H9 (cell line): ENCODE data around the gene ELOVL6. TPM values are rescaled to one million over a fixed set of nuclear protein-coding genes. Genes with fewer than 3 reads are reported as not detected.

Experiments
- DNase-seq: peaks from one replicate; pipeline ENCODE4 v3.0.0-alpha.2; 2017
- H2AFZ ChIP-seq: one replicate; pipeline ENCODE4 v1.6.1; 2013; ENCODE audit warnings: mild to moderate bottlenecking, low read length, control low read depth, moderate library complexity
- H2AK5ac ChIP-seq: 2 replicates; pipeline ENCODE4 v1.6.1; 2013; ENCODE audit warnings: low read length, control low read depth, mixed read lengths; ENCODE audit not compliant: insufficient read length
- H2BK120ac ChIP-seq: one replicate; pipeline ENCODE4 v1.6.1; 2013; ENCODE audit warnings: low read depth, mild to moderate bottlenecking, low read length, control low read depth, inconsistent platforms; ENCODE audit not compliant: poor library complexity, severe bottlenecking
- H2BK12ac ChIP-seq: 2 replicates; pipeline ENCODE4 v1.6.1; 2013; ENCODE audit warnings: low read length, control low read depth, mixed read lengths, low read depth; ENCODE audit not compliant: insufficient read length
- H2BK15ac ChIP-seq: 2 replicates; pipeline ENCODE4 v1.6.1; 2013; ENCODE audit warnings: low read depth, low read length, control low read depth
- H2BK20ac ChIP-seq: one replicate; pipeline ENCODE4 v1.6.1; 2013; ENCODE audit warnings: low read depth, mild to moderate bottlenecking, low read length, control low read depth, inconsistent platforms; ENCODE audit not compliant: poor library complexity, severe bottlenecking
- H2BK5ac ChIP-seq: 2 replicates; pipeline ENCODE4 v1.6.1; 2013; ENCODE audit warnings: low read length, control low read depth, mixed read lengths; ENCODE audit not compliant: insufficient read length
- H3K14ac ChIP-seq: 2 replicates; pipeline ENCODE4 v1.6.1; 2013; ENCODE audit warnings: low read length, control low read depth; ENCODE audit not compliant: insufficient read depth
- H3K18ac ChIP-seq: 2 replicates; pipeline ENCODE4 v1.6.1; 2013; ENCODE audit warnings: low read depth, mild to moderate bottlenecking, mixed read lengths, low read length, control low read depth; ENCODE audit not compliant: insufficient read length
- H3K23ac ChIP-seq: 2 replicates; pipeline ENCODE4 v1.6.1; 2013; ENCODE audit warnings: low read length, control low read depth, mixed read lengths, low read depth; ENCODE audit not compliant: insufficient read length
- H3K23me2 ChIP-seq: 2 replicates; pipeline ENCODE4 v1.6.1; 2013; ENCODE audit warnings: low read depth, mild to moderate bottlenecking, mixed read lengths, low read length, control low read depth; ENCODE audit not compliant: insufficient read length, poor library complexity, severe bottlenecking
- H3K27ac ChIP-seq: 2 replicates; pipeline ENCODE4 v1.5.1; 2013; ENCODE audit warnings: low read length, control low read depth, mixed read lengths, low read depth; ENCODE audit not compliant: insufficient read length
- H3K27me3 ChIP-seq: 2 replicates; pipeline ENCODE4 v1.6.1; 2013; ENCODE audit warnings: low read length, control low read depth, inconsistent platforms; ENCODE audit not compliant: insufficient read depth
- H3K4ac ChIP-seq: 2 replicates; pipeline ENCODE4 v1.6.1; 2013; ENCODE audit warnings: low read depth, mild to moderate bottlenecking, control low read depth, inconsistent platforms, low read length, moderate library complexity
- H3K4me1 ChIP-seq: 2 replicates; pipeline ENCODE4 v1.6.1; 2013; ENCODE audit warnings: low read length, control low read depth, inconsistent platforms; ENCODE audit not compliant: insufficient read depth
- H3K4me2 ChIP-seq: 2 replicates; pipeline ENCODE4 v1.6.1; 2013; ENCODE audit warnings: low read length, control low read depth, mixed read lengths; ENCODE audit not compliant: insufficient read length, insufficient read depth
- H3K56ac ChIP-seq: 2 replicates; pipeline ENCODE4 v1.6.1; 2013; ENCODE audit warnings: low read depth, mild to moderate bottlenecking, mixed read lengths, low read length, control low read depth; ENCODE audit not compliant: insufficient read length
- H3K79me1 ChIP-seq: 2 replicates; pipeline ENCODE4 v1.6.1; 2013; ENCODE audit warnings: low read depth, mild to moderate bottlenecking, moderate library complexity, low read length, control low read depth, inconsistent platforms; ENCODE audit not compliant: insufficient read depth, poor library complexity, severe bottlenecking
- H3K79me2 ChIP-seq: 2 replicates; pipeline ENCODE4 v1.6.1; 2013; ENCODE audit warnings: low read length, control low read depth, inconsistent platforms; ENCODE audit not compliant: insufficient read depth
- H3K9ac ChIP-seq: 2 replicates; pipeline ENCODE4 v1.6.1; 2013; ENCODE audit warnings: low read length, control low read depth, mixed read lengths; ENCODE audit not compliant: insufficient read length; ENCODE audit errors: extremely low read depth
- H3K9me3 ChIP-seq: one replicate; pipeline ENCODE4 v1.6.1; 2013; ENCODE audit warnings: low read depth, low read length, inconsistent platforms; ENCODE audit not compliant: control insufficient read depth
- H3T11ph ChIP-seq: one replicate; pipeline ENCODE4 v1.6.1; 2013; ENCODE audit warnings: mild to moderate bottlenecking, low read length, control low read depth, inconsistent platforms
- H4K20me1 ChIP-seq: one replicate; pipeline ENCODE4 v1.6.1; 2013; ENCODE audit not compliant: control insufficient read depth, insufficient read length, insufficient read depth
- H4K5ac ChIP-seq: 2 replicates; pipeline ENCODE4 v1.6.1; 2013; ENCODE audit warnings: low read depth, mild to moderate bottlenecking, mixed read lengths, low read length, control low read depth; ENCODE audit not compliant: insufficient read length
- H4K8ac ChIP-seq: replicated peaks from 2 replicates; pipeline ENCODE4 v1.6.1; 2013; ENCODE audit warnings: low read length, control low read depth, mixed read lengths, low read depth; ENCODE audit not compliant: insufficient read length
- H4K91ac ChIP-seq: 2 replicates; pipeline ENCODE4 v1.6.1; 2013; ENCODE audit warnings: low read depth, mild to moderate bottlenecking, moderate library complexity, mixed read lengths, low read length, control low read depth; ENCODE audit not compliant: insufficient read length
- H3K27ac Mint-ChIP-seq, 3 experiments: 2 replicates in 2 of 3; 3 replicates in 1 of 3; pipeline ENCODE4 v1.8.0; 2020 to 2021; ENCODE audit warnings: mixed read lengths in 3 of 3, mild to moderate bottlenecking in 1 of 3, moderate library complexity in 1 of 3
- H3K27me3 Mint-ChIP-seq: 2 replicates; pipeline ENCODE4 v1.8.0; 2021; ENCODE audit warnings: low read depth, mild to moderate bottlenecking, moderate library complexity, mixed read lengths
- H3K36me3 Mint-ChIP-seq, 3 experiments: 2 replicates in 2 of 3; 3 replicates in 1 of 3; pipeline ENCODE4 v1.8.0; 2020 to 2021; ENCODE audit warnings: low read depth in 3 of 3, mixed read lengths in 3 of 3; ENCODE audit not compliant: insufficient read depth in 1 of 3
- H3K4me1 Mint-ChIP-seq, 2 experiments: 2 replicates each; pipeline ENCODE4 v1.8.0; 2020; ENCODE audit warnings: mixed read lengths in 2 of 2
- H3K4me3 Mint-ChIP-seq, 2 experiments: 2 replicates in 1 of 2; 3 replicates in 1 of 2; pipeline ENCODE4 v1.8.0; 2020 to 2021; ENCODE audit warnings: mild to moderate bottlenecking in 2 of 2, mixed read lengths in 2 of 2, moderate library complexity in 1 of 2
- H3K9me3 Mint-ChIP-seq, 2 experiments: 2 replicates in 1 of 2; 3 replicates in 1 of 2; pipeline ENCODE4 v1.8.0; 2020; ENCODE audit warnings: mild to moderate bottlenecking in 2 of 2, mixed read lengths in 2 of 2, moderate library complexity in 1 of 2
- WGBS: extraction: QIAGEN DNeasy Blood & Tissue Kit; methylation state at CpG from one replicate; pipeline ENCODE4 v1.1.7; 2013; ENCODE audit warnings: missing lambda C conversion rate, low lambda C conversion rate, mixed read lengths; ENCODE audit not compliant: insufficient read length; ENCODE audit errors: extremely low coverage; 5-methylcytosine and 5-hydroxymethylcytosine counted together
- total RNA-seq: library from RNA; stranded (reverse); gene quantifications from 2 replicates; pipeline ENCODE4 v1.2.1, GENCODE V29; 2021
- TF ChIP-seq, protein P1 (sequence below): fragments of 200-600 bp; sonication (generic); conservative IDR thresholded peaks from 3 replicates; pipeline ENCODE4 v1.8.0; 2021; ENCODE audit warnings: antibody characterized with exemption, mild to moderate bottlenecking

Gene ELOVL6
- total RNA-seq, 1 experiment from 2014 or later: 64.6 TPM

GRCh38 chr4:110064934-110065333 is 133.5 kb downstream of the ELOVL6 start:
- Mint-ChIP-seq H3K4me3 (no peak overlapping the region), H3K36me3 (peaks cover 0 to 1% (median under 1%) of the 10 kb centered on the region in 3 experiments; a peak in 3 of 7 replicates), H3K27me3 (no peaks in the 10 kb centered on the region), H3K27ac (no peak overlapping the region), H3K9me3 (no peaks in the 10 kb centered on the region), H3K4me1 (peaks cover 0 to 4% of the 10 kb centered on the region in 2 experiments; a peak in 1 of 4 replicates)
- Histone ChIP-seq H2BK15ac (no peak overlapping the region), H3K18ac (no peak overlapping the region), H3K23me2 (no peaks in the 10 kb centered on the region), H3K27ac (no peak overlapping the region), H2BK12ac (no peak overlapping the region), H3K4me1 (no peaks in the 10 kb centered on the region; the same call in 1 of the 2 replicates), H3T11ph (no peak overlapping the region), H4K8ac (no peak overlapping the region), H2BK5ac (no peak overlapping the region), H3K9ac (no peak overlapping the region), H3K79me1 (peaks cover 3% of the 10 kb centered on the region), H4K5ac (no peak overlapping the region), H3K79me2 (no peaks in the 10 kb centered on the region), H2AK5ac (no peak overlapping the region), H4K91ac (no peak overlapping the region), H3K56ac (no peak overlapping the region), H4K20me1 (no peaks in the 10 kb centered on the region), H3K9me3 (no peaks in the 10 kb centered on the region), H3K4me2 (no peak overlapping the region), H3K27me3 (no peaks in the 10 kb centered on the region; the same call in 1 of the 2 replicates), H3K4ac (no peak overlapping the region), H3K14ac (no peak overlapping the region), H2BK120ac (no peak overlapping the region), H2BK20ac (no peak overlapping the region), H2AFZ (no peak overlapping the region), H3K23ac (no peak overlapping the region)
- TF ChIP-seq, protein P1, sequence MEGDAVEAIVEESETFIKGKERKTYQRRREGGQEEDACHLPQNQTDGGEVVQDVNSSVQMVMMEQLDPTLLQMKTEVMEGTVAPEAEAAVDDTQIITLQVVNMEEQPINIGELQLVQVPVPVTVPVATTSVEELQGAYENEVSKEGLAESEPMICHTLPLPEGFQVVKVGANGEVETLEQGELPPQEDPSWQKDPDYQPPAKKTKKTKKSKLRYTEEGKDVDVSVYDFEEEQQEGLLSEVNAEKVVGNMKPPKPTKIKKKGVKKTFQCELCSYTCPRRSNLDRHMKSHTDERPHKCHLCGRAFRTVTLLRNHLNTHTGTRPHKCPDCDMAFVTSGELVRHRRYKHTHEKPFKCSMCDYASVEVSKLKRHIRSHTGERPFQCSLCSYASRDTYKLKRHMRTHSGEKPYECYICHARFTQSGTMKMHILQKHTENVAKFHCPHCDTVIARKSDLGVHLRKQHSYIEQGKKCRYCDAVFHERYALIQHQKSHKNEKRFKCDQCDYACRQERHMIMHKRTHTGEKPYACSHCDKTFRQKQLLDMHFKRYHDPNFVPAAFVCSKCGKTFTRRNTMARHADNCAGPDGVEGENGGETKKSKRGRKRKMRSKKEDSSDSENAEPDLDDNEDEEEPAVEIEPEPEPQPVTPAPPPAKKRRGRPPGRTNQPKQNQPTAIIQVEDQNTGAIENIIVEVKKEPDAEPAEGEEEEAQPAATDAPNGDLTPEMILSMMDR: no peak
- DNase-seq: no peak
- WGBS: no CpG with 5 or more reads among the region's 2 CpGs
